HG03135 (cell line): ENCODE measurements around the gene TSNAXIP1.

Experiments used
- ATAC-seq: cut with Tn5 transposase; IDR thresholded peaks from one replicate; pipeline ENCODE4 v1.9.1; 2021; ENCODE audit warnings: mild to moderate bottlenecking, moderate library complexity; ENCODE audit not compliant: unreplicated experiment

Gene TSNAXIP1, protein sequence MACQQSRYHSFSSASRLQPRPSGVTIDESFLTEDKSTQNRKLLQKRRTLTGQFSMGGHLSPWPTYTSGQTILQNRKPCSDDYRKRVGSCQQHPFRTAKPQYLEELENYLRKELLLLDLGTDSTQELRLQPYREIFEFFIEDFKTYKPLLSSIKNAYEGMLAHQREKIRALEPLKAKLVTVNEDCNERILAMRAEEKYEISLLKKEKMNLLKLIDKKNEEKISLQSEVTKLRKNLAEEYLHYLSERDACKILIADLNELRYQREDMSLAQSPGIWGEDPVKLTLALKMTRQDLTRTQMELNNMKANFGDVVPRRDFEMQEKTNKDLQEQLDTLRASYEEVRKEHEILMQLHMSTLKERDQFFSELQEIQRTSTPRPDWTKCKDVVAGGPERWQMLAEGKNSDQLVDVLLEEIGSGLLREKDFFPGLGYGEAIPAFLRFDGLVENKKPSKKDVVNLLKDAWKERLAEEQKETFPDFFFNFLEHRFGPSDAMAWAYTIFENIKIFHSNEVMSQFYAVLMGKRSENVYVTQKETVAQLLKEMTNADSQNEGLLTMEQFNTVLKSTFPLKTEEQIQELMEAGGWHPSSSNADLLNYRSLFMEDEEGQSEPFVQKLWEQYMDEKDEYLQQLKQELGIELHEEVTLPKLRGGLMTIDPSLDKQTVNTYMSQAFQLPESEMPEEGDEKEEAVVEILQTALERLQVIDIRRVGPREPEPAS

DNA sequence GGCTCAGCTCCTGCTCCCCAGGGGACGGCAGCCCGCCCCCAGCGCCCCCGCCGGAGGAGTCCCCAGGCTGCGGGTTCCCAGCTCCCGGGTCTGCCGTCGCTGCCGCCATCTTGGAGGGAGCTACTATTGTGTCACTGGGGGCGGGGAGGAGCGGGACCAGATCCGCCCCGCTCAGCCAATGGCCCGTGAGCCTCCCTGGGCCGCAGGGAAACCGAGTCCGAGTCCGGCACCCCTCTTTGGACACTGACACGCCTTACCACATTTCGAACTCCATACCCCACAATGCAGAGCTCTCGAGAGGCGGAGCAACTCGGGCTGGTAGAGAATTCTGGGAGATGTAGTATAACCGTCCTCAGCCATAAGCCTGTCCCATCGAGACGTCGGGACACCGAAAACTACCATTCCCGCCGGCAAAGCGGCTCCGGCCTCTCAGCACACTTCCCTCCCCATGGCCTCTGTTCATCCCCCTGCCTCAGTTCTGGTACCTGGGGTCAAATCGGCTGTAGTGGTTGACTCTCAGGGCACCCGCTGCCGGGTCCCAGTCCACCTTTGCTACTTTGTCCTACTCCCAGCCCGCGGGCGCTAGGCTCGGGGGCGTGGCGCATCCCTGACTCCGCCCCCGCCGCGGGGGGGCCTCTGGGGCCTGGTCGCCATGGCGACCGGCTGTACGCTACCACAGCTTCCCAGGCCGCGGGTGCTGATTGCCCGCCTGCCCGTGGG is at the start of gene TSNAXIP1, which contains the start of gene RANBP10:
TSNAXIP1 (plus strand) TSS at position 462 of the 720 bp plus-strand sequence. CDS start 261 bp downstream, outside the sequence.
RANBP10 (minus strand) TSS at position 133 of the 720 bp plus-strand sequence; CDS start at position 109, 24 bp downstream.
- peak; percentile 96 for ATAC-seq

DNA sequence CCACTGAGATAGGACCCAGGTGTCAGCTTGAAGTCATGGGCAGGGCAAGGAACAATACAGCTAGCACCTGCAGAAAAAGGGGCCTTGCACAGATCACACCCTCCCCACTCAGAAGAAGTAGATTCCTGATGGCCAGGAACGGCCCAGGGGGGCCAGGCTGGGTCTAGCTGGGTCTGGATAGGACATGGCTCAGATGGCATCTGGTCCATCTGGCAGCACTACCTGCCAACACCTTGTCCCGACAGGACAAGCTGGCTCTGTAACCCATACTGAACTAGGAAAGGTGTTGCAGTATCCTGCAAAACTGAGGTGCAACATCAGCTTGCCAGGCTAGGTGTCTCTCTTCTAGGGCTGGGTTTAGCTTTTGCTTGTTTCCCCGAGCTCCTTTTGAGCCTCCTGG is 48.7 kb upstream of the TSNAXIP1 start:
- ATAC-seq = no peak

DNA sequence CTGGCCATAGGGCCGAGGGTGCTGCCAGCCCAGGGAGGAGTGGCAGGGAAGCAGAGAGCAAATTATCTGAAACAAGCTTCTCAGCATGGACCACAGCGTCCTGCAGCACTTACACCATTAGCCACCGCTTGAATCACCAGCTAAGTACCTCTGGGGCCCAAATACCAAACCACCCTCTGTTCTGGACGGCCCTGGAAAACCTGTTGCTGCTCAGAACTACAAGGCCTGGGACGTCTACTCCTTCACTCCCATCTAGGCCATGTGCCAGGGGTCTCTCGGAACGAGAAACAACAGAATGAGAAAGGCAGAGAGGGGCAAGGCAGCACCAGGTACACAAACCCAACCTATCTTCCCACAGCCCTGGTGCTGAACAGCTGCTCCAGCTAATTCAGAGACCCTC is 47.7 kb upstream of the TSNAXIP1 start:
- ATAC-seq = no peak

DNA sequence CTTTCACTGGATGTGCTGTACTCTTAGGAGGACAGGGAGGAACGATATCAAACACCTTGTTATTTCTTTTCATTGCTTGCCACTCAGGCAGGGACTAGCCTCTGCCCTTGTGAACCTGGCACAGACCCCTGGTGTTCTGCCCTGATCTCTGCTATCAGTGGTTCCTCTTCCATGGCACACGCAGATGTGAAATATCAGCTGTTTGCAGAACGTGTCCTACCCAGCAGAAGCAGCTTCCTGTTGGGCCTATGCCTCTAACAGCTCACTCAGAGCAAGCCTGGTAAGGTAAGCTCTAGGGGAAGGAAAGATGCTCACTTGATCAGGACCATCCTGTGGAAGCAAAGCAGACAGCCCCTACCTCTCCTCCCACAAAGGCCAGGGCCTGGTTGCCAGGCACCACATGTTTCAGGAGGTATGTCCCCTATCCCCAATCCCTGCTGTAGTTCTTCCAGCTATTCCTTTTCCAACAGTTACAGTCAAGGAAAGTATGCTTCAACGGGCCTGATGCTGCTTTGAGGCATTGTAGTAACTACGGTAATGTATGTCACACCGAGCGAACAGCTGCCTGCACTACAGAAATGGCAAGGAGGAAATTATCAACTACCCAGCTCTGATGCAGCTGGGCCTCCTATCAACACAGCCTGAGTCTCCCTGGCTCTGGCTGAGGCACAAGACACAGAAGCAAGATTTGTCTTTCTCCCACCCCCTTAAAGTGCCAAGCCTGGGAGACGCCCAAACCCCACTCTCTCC is 46.3 kb upstream of the TSNAXIP1 start:
- no peak for ATAC-seq

DNA sequence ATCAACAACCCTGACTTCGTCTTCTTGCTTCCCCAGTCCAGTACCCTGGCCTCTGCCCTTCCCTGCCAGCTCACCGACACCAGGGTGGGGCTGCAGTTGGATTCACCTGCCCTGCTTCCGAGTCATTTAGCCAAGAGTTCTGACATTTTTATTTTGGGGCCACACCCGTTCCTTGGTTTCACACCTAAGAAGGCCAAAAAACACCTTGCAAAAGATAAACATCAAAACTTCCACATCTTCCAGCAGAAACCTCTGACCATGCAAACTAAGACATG is 45.8 kb upstream of the TSNAXIP1 start:
- ATAC-seq = no peak

DNA sequence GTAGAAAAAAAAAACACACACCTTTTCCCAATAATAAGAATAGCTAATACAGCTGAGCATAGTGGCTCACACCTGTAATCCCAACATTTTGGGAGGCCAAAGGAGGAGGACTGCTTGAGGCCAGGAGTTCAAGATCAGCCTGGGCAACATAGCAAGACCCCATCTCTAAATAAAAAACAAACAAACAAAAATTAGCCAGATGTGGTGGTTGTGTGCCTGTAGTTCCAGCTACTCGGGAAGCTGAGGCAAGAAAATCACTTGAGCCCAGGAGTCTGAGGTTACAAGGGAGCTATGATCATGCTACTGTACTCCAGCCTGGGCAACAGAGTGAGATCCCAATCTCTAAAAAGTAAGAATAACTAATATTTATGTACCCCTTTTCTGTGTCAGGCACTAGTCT is 44.8 kb upstream of the TSNAXIP1 start:
- ATAC-seq = no peak

DNA sequence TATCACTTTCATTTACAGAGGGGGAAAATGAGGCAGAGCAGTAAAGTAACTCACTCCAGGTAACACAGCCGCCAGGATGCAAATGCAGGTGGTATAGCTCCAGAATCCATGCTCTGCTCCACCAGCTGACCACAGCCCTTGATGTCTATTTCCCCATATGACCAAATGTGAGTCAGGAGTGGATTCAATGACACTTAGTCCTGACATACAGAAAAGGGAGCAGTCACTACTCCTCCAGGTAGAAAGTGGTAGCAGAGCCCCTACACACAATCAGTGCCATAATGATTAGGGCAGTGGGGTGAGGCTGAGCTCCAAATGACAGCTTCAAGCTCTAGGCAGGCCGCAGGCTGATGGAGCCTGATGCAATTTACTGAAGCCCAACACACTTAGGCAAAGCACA is 44.3 kb upstream of the TSNAXIP1 start:
- ATAC-seq = no peak

DNA sequence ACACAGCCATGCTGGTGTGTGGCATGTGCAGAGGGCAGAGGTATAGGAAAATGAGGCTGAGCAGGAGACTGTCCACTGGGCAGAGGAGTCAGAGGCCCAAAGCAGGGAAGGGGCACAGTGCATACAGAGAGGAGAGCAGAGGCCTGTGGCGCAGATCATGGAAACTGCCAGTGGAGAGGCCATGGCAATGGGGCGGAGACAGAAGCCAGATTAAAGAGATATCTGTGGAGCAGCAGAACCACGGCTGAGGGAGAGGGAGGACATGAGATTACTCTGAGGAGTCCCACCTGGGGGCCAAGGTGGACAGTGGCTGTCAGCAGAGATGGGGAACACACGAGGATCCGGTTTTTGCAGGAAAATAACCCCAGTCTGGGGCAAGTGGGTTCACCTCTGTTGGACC is 43.6 kb upstream of the TSNAXIP1 start:
- ATAC-seq = no peak

DNA sequence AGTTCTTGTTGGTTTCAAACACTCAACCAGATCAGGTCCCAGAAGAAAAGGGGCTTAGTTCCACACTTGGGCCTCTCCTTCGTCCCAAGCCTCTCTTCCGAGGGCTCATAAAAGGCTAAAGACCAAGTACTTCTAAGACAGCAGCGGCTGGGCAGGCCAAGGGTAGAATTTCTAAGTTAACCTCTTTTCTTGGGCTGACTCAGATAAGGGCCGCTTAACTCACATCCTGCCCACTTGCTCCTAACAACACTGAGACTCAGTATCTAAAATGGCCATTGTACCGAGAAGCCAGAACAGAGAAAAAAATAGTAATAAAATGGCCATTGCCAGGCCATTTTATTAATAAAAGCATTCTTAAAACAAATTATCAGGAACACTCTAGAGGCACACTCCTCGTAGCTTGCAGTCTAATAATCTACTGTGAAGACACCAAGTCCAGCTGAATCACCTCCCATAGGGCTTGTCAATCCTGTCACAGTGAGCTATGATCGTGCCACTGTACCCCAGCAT is 42.5 kb upstream of the TSNAXIP1 start:
- ATAC-seq = no peak

DNA sequence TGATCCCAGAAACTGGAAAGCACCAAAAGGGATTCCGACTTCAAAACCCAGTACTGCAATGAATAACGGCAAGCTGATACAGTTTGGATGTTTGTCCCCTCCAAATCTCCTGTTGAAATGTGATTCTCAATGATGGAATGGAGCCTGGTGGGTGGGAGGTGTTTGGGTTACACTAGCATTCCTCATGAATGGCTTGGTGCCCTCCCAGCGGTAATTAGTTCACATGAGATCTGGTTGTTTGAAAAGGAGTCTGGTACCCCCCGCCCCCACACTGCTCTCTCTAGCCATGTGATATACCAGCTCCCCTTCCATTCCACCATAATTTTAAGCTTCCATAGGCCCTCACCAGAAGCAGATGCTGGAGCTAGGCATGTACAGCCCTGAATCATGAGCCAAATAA is 40.4 kb upstream of the TSNAXIP1 start:
- ATAC-seq = no peak

DNA sequence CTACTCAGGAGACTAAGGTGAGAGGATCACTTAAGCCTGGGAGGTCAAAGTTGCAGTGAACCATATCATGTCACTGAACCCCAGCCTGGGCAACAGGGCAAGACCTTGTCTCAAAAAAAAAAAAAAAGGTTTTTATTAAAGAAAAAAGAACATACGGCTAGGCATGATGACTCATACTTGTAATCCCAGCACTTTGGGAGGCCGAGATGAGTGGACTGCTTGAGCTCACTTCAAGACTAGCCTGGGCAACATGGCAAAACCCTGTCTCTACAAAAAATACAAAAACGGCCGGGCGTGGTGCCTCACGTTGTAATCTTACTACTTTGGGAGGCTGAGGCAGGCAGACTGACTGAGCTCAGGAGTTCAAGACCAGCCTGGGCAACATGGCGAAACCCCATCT is 38.7 kb upstream of the TSNAXIP1 start:
- ATAC-seq = no peak

DNA sequence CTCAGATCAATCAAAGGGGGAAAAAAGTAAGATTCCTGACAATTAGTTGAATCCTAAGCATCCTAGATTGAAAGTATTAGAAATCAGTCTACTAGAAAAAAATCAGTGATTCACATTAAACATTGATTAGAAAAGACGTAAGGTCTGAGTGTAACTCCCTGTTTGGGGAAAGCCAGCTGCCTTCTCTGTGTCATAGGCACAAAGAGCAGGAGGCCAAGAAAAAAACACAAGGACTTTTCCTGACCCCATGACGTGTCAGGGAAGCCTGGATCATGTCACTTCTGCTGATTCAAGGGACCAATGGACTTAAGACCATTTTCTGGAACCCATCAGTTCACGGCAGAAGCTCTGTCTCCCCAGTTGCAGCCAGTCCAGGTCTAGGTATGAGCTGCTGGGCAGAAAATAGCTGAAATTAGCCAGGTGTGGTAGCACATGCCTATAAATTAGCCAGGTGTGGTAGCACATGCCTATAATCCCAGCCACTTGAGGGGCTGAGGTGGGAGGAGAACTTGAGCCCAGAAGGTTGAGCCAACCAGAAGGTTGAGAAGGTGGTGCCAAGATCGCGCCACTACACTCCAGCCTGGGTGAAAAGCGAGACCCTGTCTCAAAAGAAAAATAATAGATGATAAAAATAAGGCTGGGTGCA is 36.2 kb upstream of the TSNAXIP1 start:
- ATAC-seq = no peak

DNA sequence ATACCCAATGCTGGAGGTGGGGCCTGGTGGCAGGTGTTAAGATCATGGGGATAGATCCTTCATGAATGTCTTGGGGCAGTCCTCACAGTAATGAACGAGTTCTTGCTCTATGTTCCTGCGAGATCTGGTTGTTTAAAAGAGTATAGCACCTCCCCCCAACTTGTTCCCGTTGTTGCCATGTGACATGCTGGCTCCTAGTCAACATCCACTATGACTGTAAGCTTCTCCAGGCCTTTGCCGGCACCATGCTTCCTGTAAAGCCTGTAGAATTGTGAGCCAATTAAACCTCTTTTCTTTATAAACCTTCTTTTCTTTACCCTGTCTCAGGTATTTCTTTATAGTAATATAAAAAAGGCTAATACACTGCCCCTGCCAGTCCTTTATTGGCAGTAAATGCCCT is 33.6 kb upstream of the TSNAXIP1 start:
- no peak for ATAC-seq

DNA sequence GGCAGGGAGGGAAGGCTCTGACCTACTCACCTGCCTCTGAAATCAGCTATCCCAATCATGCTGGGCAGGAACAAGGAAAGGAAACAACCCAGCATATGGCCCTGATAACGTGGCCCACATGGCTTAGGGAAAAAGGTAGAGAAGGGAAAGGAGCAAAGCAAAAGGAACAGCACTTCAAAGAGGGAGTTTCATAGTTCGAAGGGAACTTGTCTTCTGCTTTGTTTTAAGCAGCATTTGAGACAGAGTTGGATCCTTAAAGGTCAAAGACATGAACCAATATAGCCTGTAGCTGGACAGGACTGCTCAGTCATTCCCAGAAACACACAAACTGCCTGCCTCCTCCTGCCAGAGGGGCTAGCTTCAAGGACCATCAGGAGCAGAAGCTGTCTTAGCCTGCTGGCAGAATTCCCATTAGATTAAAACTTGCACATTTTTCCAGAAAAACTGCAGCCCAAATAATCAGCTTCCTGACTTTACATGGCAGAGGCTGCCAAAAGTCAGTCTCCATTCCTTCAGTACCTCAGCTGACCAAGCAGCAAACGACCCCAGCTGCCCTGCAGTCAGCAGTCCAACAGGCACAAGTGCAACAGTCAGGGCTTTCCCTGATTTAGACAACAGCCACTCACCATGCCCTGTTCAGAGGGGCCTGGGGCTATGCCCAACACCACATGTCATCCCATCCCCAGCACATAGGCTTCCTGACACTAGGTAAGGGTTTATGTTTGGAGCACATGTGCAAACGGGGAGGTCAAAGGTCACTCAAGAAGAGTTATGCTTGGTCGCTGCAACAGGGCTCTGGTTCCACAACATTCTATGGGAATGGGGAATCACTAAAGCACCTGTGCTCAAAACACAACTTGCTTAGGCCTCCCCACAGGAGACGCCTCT is 32.9 kb upstream of the TSNAXIP1 start:
- ATAC-seq = no peak

DNA sequence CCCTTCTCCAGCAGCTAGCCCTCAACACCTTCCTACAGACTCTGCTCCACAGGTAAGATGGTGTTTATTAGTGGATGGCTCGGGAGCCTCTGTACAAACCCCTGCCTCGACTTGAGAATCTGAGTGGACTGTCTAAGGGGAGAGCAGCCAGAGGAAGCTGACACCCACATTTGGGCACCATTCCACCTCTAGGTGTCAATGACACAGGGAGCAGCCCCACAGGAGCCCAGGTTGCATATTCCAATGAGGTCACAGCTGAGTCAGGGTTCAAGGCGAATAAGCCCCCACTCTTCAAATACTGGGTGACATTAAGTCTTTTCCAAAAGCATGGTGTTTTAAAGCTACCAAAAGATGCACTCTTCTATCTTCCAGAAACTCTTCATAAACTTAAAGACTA is 32.2 kb upstream of the TSNAXIP1 start:
- ATAC-seq = no peak

DNA sequence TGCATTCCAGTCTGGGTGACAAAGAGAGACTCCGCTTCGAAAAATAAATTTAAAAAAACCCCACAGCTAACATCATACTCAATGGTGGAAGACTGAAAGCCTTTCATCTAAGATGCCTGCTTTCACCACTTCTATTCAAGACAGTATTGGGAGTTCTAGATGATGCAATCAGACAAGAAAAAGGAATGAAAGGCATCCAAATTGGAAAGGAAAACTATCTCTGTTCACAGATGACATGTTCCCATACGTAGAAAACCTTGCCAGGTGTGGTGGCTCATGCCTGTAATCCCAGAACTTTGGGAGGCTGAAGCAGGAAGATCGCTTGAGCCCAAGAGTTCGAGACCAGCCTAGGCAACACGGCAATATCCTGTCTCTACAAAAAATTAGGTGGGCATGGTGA is 31.4 kb upstream of the TSNAXIP1 start:
- ATAC-seq = no peak

DNA sequence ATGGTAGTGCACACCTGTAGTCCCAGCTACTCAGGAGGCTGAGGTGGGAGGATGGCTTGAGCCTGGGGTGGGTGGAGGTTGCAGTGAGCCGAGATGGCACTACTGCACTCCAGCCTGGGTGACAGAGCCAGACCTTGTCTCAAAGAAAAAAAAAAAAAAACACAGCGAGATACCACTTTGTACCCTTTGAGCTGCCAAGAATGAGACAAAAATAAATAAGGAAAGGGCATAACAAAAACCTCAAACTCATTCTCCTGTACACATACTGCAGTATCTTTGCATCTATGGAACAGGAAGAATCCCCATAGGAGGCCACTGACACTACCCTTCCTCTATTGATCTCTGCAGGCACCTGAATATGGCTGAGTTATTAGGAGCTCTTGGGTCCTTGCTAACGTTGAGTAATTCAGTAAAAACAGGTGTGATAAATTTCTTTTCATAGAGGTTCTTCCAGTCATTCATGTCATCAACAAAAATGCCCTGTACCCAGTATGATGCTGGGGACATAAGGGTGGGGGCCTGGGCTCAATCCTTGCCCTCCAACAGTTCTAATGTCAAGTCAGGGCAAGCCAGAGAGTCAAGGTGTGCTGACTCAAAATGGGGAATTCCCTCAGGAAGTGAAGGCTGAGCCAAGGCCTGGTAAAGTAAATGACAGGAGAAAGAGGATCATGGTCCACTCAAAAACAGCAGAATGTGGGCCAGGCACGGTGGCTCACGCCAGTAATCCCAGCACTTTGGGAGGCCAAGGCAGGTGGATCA is 27.3 kb upstream of the TSNAXIP1 start:
- no peak for ATAC-seq

DNA sequence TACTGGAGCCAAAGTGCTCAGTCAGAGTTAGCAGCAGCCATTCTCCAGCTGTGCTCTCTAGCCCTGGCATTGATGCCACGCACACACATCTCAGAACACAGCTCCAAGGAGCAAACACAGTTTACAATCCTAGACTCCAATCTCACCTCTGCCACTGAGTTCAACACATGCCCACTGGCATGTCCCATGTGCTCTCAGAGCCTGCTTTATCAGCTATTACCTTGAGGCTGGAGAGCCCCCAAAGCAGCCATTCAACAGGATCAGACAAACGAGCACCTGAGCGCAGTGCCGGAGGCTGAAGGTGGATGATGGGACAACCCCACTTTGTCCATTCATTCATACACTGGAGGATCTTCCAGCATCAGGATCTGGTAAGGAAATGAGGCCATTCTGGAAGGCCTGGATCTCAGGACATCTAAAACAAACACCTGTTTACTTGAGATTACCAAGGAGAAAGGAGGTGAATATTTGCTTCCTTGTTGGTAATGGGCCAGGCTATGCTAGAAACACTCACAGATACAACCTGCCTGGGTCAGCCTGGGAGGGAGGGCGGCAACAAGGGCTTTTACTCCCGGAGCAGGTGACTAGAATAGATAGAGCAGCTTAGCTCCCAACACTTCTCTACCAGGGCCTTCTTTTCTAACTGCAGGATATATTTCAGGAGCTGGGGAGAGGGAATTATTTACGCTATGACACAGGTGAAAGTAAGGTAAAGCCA is 25.7 kb upstream of the TSNAXIP1 start:
- ATAC-seq = no peak
